Measurements from ENCODE around the gene SEMA5B.

Gene SEMA5B

DNA sequence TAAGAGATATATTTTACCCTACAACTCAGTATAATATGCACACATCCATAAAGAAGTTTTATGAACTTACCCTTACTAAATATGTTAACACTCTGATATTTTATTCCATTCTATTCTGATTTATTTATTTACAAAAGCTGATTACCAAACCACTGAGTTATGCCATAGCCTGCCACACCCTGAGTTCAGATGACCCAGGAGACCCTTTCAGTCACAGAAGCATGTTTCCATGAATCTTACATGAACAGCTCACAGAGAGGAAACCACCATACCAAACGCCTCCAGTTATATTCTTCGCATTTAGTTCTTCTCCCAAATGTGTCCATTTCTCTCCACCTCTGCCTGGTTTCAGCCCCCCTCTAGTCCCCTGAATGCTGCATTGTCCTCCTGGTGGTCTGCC lies 103.5 kb downstream of the SEMA5B start:
- DNase-seq (ENCODE audit: low spot score): no peak

DNA sequence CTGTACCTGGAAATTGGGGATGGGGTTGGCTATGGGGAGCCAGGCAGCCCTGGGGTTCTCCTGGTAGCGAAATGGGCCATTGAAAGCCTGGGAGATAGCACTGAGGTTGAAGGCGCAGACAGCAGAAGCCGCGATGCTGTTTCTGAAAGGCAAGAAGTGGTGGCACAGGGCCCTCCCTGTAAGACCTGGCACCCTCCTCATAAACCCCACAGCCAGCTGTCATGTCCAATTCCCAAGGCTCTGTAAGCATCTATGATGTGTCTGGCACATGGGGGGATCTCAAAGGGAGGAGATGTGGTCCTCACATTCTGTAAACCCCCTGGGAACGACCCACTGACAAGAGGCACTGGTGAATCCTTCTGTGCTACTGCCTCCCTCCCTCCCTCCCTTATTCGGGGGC lies 104.0 kb downstream of the SEMA5B start:
- no peak for DNase-seq (ENCODE audit: low spot score)

DNA sequence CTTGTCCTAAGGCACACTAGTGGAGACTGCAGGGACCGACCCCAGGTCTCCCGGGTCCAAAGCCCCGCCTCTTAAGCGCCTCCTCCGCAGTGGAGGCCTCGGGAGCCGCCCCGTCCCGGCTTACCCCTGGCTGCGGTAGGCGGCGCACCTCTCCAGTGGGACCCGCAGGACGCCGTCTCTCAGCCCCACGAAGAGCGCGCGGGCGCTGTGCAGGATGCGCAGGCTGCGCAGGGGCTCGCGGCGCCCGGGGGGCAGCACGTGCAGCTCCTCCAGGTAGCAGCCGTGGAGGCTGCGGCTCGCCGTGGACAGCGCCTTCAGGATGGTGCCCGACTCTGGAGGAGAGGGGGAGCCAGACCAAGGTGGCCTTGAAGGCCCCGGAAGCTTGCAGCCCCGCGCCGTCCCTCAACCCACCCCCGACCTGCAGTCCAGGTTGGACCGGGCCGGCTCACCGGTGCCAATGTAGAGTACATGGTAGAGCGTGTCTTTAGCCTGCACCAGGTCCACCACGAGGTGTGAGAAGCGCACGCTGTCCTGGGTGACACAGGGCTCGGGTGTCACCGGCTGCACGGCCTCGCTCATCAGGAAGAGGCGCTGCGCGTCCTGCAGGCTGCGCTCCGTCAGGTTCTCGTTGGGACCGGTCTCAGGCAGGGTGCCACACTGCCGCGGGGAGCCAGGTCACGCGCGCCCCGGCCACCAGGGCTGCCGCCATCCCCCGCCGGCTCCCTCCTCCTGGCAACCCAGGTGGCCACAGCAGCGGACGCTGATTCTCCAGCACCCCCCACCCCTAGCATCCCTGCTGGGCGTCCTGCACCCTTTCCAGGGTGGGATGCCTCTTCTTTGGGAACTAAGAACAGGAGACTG lies 105.5 kb downstream of the SEMA5B start:
- no peak for DNase-seq (ENCODE audit: low spot score)

GRCh38 chr3:122920986-122921385 lies 106.6 kb downstream of the SEMA5B start:
- no peak for DNase-seq (ENCODE audit: low spot score)

DNA sequence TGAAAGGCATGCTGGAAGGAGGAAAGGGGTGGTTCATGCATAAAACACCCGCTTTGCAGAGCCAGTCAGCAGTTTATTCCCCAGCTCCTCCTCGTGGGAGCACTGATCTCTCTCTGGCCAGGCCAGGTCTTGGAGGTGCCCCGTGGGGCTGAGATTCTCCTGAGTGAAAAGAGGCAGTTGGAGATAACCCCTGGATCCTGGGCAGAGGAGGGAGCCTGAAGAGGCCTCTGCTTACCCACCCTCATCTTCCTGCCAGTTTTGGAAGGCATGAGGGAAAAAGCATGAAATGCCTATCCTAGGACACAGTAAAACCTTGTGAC lies 108.3 kb downstream of the SEMA5B start:
- no peak for DNase-seq (ENCODE audit: low spot score)

DNA sequence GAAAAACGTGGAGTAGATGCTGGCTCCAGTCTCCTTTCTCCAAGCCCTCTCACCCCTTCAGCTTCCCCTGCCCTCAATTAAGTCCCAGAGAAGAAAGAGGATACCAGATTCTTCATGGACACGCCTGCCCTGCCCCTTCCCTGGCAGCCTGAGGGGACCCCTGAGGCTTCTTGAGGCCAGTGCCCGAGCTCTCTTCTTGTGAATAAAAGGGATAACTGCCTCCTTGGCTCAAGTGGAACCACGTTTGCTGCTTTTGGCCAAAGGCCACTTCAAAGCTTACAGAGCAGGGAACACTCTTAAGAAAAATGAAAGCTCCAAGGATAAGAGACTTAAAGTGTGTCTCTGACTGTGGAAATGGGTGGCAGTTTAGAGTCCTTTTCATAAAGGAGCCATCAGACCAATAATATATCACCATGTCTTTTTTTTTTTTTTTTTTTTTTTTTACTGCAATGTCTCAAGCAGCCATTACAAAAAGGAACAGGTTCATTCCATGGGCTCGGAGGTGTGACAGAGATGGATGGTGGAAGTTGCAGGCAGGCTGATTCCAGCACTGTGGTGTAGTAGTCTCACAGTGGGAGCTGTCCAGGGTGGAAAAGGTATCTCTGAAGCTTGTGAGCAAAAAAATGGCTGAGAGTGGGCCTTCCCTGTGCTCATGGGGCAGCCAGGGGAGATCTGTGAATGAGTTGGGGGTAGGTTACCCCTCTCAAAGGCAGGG lies 108.8 kb downstream of the SEMA5B start:
- no peak for DNase-seq (ENCODE audit: low spot score)

DNA sequence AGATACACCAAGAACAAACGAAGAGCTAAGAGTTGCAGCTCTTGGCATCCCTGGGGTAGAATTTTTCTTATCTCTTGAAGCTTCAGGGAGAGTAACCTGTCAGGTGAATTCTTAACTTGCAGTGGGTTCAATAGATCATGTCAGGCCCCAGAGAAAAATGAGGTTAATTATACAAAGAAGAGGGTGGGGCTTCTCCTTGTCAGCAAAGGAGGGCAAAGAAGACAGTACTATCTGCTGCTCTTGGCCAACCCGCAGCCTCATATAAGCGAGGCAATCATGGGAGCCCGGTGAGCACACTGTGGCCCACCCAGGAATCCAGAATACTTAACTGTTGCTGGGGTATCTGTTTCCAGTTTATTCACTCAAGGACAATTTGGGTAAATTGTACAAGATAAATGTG lies 110.2 kb downstream of the SEMA5B start:
- DNase-seq (ENCODE audit: low spot score): no peak

DNA sequence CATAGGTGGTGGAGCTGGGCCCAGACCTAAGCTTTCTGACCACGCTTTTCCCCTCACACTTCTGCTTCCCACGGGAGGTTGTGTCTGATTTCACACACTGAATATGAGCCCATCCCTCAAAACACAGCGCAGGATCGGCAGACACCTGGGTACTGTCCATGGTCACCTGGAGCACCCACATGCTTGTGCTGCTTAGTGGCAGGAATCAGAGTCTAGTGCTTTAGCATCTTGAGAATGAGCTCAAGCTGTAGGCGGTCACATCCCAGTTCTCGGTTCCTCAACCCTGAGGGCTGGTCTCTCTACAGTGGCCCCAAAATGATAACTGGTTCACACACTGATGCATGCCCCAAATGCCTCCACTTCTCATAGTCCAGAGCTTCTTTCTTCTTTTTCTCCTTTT lies 111.0 kb downstream of the SEMA5B start:
- DNase-seq (ENCODE audit: low spot score): no peak

- no peak for DNase-seq (ENCODE audit: low spot score)
Measured at GRCh38 chr3:122916084-122916483, 111.5 kb downstream of the SEMA5B start.

DNA sequence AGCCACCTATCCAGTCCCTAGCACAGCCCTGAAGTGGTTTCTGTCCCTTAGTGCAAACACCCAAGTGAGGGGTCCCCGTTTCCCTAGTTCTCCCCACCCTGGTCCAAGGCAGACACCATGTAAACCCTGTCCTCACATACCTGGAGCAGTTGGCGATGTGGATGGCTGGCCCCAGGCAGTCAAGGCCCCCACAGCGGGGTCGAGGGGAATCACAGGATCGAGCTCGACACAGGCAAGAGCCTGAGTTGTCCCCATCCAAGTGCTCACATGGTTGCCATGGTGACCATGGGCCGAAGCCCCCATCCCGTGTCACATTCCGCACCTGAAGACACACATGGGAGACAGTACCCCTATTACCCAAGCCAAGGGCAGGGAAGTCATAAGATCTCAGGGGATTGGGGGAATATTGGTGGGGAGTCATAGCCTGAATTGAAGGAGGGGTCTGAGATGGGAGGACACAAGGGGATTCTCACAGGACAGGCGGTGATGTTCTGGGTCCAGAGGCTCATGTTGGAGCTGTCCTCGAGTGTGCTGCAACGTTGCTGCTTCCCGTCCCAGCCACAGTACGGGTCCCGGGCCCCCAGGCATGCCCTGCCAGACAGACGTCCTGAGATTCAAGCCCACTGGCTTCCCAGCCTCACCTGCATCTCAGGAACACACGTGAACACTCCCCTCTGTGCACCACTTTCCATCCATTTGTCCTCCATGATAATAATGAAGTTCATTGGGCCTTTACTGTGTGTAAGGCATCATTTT lies 112.1 kb downstream of the SEMA5B start:
- DNase-seq (ENCODE audit: low spot score): no peak

GRCh38 chr3:122913539-122914100 lies 113.9 kb downstream of the SEMA5B start:
- no peak for DNase-seq (ENCODE audit: low spot score)

DNA sequence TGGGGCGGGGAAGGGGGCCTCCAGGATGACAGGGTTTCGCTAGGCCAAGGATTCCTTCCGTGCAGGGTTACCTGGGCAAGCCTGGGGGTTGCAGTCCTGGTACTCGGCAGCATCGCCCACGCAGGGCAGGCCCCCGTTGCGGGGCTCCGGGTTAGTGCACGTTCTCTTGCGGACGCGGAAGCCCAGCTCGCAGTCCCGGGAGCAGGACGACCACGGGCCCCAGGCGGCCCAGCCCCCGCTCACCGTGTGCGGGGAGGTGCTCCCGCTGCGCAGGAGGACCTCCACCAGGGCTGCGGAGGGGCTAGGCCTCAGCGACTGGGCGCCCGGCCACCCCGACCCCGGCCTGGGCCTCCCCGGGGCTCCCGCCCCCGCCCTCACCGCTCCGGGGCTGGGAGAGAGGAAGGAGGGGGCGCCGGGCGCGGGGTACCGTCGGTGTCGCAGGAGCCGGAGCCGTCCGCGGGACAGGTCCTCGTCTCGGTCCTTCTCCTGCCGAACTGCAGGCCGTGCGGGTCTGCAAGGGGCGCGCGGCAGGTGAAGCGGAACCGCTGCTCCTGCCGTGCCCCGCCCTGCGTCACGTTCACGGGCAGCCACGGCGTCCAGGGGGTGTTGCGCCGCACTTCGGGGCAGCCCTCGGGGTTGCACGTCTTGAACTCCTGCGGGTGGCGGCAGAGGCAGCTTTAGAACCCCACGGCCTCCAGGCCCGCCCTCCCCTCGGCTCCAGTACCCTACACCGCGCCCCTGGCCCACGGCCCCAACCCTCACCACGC lies 114.6 kb downstream of the SEMA5B start:
- no peak for DNase-seq (ENCODE audit: low spot score)

GRCh38 chr3:122911901-122912300 lies 115.7 kb downstream of the SEMA5B start:
- no peak for DNase-seq (ENCODE audit: low spot score)

GRCh38 chr3:122908251-122908650 lies 119.3 kb downstream of the SEMA5B start:
- no peak for DNase-seq (ENCODE audit: low spot score)

DNA sequence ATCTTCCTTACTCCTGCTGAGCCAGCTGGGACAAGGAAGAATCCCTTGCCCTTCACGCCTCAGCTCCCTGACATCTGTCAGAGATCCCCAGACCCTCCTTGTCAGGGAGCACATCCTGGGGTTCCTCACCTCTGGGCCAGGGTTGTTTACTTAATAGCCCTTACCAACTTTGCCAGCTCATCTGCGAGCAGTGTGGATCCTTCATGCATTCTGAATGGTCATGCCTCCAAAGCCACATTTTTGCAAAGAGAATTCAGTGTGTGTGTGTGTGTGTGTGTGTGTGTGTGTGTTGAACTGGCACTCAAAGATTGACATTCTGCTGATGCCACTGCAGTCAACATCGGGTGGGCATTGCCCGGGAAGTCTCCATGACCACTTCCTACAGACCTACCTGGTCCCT lies 120.1 kb downstream of the SEMA5B start:
- no peak for DNase-seq (ENCODE audit: low spot score)

DNA sequence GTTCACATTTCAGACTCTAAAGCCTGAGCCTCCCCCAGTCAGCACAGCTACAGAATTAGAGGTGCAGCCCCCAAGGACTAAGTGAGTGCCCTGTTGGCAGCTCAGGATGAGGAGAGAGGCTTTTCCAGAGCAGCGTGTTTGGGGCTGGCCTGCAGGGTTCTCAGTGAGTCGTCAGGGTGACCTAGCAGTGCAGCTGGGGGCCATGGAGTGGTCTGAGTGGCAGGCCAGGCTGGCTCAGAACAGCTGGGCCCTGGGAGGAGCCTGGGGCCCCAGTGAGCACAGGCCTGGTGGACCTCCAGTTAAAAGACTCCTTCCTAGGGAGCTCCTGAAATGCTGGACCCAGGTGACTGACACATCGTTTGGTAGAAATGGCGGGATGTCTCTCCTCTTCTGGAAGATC lies 124.4 kb downstream of the SEMA5B start:
- DNase-seq (ENCODE audit: low spot score): no peak

DNA sequence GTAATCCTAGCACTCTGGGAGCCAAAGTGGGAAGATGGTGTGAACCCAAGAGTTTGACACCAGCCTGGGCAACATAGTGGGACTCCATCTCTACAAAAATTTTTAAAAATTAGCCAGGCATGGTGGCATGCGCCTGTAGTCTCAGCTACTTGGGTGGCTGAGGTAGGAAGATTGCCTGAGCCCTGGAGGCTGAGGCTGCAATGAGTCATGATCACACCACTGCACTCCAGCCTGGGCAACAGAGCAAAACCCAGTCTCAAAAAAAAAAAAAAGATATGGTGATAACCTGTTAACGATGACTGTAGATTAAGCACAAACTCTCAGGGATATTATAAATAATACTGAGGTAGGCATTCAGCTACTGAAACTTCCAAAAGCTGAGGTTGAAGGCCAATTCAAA lies 125.2 kb downstream of the SEMA5B start:
- no peak for DNase-seq (ENCODE audit: low spot score)

DNA sequence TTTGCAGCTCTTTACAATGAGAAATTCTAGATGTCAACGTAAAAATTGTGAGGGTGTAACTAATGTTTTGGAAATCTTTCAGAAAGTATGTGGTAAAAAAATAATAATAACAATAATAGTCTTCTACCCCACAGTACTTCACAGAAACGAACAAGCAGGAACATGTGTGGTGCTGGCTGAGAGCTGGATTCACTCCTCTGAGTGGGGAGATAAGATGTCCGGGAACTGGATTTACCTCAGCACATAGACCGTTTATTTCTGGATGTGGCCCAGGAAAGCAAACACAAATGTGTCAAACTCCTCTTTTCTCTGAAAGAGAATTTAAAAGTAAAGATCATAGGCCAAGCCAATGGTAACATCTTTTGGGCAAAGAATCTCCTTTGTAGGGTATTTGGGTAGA lies 129.3 kb downstream of the SEMA5B start:
- DNase-seq (ENCODE audit: low spot score): no peak

DNA sequence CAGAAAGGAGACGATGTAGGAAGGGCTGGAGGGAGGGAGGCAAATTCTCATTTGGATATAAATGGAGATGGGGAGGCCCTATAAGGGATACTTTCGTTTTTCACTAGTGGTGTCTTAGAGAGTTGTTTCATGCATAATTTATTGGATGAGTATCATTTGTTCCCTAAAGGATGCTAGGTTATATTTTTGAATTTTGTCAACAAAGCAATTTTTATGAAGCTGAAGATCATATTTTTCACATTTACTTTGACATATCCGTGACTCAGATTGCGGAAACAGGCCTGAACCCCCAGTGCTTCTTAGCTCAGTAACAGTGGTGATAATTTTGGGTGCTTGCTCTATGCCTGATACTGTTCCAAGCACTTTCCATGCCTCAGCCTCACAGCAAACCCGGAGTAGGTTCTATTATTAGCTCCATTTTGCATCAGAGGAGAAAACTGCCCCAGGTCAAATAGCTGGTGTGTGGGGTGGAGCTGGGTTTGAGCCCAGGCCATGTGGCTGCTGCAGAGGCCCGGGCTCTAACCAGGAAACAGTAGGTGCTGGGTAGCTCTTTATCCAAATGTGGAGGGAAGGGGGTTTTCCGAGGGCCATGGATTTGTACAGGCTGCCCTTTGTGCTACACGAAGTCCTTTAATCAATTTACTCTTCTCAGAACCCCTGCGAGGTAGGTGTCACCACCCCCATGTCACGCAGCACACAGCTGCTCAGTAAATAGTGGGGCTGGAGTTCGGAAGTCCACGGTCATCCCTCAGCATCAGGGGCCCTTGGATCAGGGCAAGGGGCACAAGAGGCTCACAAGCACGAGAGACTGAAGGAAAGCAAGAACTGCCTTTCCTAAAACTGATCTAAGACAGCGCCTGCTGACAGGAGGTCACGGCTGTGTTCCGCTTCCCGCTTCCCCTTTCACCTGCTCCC lies 133.6 kb downstream of the SEMA5B start:
- DNase-seq (ENCODE audit: low spot score): no peak

DNA sequence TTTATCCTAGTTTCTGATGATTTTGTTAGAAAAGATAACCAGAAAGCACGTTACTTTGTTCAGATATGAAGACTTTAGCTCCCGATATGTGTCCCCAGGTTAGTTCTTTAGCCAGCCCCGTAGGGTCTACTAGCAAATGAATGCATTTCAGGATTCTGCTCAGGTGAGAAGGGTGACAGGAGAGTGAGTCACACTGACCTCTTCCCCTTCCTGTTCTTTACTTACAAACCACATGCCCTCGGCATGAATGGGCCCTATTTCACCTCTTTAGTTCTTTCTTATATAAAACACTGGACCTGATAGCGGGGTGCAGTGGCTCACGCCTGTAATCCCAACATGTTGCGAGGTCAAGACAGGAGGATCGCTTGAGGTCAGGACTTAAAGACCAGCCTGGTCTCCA lies 134.3 kb downstream of the SEMA5B start:
- no peak for DNase-seq (ENCODE audit: low spot score)
